ENCODE data around the gene TEKT5.
"Not testable (repeated sequence)": the region's sequence is repeated elsewhere in the genome, so short reads cannot be mapped to it uniquely, and the experiment has no call there.

TEKT5 gene

GRCh38 chr16:10658943-10659342 is 35.8 kb downstream of the TEKT5 start:
- DNase-seq (ENCODE audit: low read depth in 2 of 2) = no peak

GRCh38 chr16:10657925-10658324 is 36.8 kb downstream of the TEKT5 start:
- no peak for DNase-seq (ENCODE audit: low read depth in 2 of 2)

GRCh38 chr16:10656618-10657017 is 38.1 kb downstream of the TEKT5 start:
- DNase-seq (ENCODE audit: low read depth in 2 of 2) = no peak

GRCh38 chr16:10655415-10655977 is 39.2 kb downstream of the TEKT5 start:
- DNase-seq (ENCODE audit: low read depth in 2 of 2) = no peak

GRCh38 chr16:10654592-10655414 is 39.9 kb downstream of the TEKT5 start:
- DNase-seq (ENCODE audit: low read depth in 2 of 2) = no peak

- DNase-seq (ENCODE audit: low read depth in 2 of 2) = no peak
These were observed 41.8 kb downstream of the TEKT5 start for GRCh38 chr16:10652730-10653590.

GRCh38 chr16:10649098-10649497 is 45.6 kb downstream of the TEKT5 start:
- not testable (repeated sequence) for DNase-seq (ENCODE audit: low read depth in 2 of 2)

- DNase-seq (ENCODE audit: low read depth in 2 of 2) = no peak
These were observed 46.9 kb downstream of the TEKT5 start for GRCh38 chr16:10647721-10648296.

- DNase-seq (ENCODE audit: low read depth in 2 of 2) = no peak
These were observed 47.4 kb downstream of the TEKT5 start for GRCh38 chr16:10647264-10647720.

GRCh38 chr16:10646581-10647263 is 48.0 kb downstream of the TEKT5 start:
- DNase-seq (ENCODE audit: low read depth in 2 of 2) = no peak

- DNase-seq (ENCODE audit: low read depth in 2 of 2) = no peak
These were observed 48.5 kb downstream of the TEKT5 start for GRCh38 chr16:10646228-10646580.

- no peak for DNase-seq (ENCODE audit: low read depth in 2 of 2)
These were observed 50.6 kb downstream of the TEKT5 start for GRCh38 chr16:10644092-10644491.

GRCh38 chr16:10642964-10643363 is 51.8 kb downstream of the TEKT5 start:
- no peak for DNase-seq (ENCODE audit: low read depth in 2 of 2)

- no peak for DNase-seq (ENCODE audit: low read depth in 2 of 2)
These were observed 52.5 kb downstream of the TEKT5 start for GRCh38 chr16:10641953-10642949.

- no peak for DNase-seq (ENCODE audit: low read depth in 2 of 2)
These were observed 53.2 kb downstream of the TEKT5 start for GRCh38 chr16:10641555-10641952.

GRCh38 chr16:10640934-10641333 is 53.8 kb downstream of the TEKT5 start:
- DNase-seq (ENCODE audit: low read depth in 2 of 2) = no peak

- no peak for DNase-seq (ENCODE audit: low read depth in 2 of 2)
These were observed 56.6 kb downstream of the TEKT5 start for GRCh38 chr16:10638101-10638500.

GRCh38 chr16:10637337-10638037 is 57.2 kb downstream of the TEKT5 start:
- no peak for DNase-seq (ENCODE audit: low read depth in 2 of 2)

- no peak for DNase-seq (ENCODE audit: low read depth in 2 of 2)
These were observed 59.2 kb downstream of the TEKT5 start for GRCh38 chr16:10635365-10636021.
